ENCODE measurements around the gene PHKB.

DNA sequence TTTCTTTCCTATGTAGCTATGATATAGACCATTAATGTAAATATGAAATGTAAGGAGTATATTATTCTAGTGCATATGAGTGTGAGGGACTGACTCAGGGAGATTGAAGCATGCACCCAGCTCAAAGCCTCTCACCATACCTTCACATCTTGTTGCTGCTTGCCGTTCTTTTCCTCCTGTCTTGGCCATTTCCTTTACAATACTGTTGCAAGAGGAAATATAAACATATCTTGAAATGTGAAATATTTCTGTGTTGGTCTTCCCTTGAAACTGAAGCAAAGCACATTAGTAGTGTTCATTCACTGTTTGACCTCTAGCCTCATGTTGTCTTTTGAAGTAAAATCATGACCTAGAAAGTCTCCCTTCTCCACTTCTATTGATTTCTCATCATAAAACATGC, 46.6 kb downstream of the PHKB start:
- TF ChIP-seq POLR2AphosphoS5 (IDR thresholded peaks at IDR 0.05; ENCODE audit: low read depth, low read length) (no peak), POLR2A (IDR thresholded peaks at IDR 0.05; ENCODE audit: low read depth, low read length) (no peak), SPI1 (IDR thresholded peaks at IDR 0.05; ENCODE audit: low read depth, low read length) (no peak), TAF1 (IDR thresholded peaks at IDR 0.05; ENCODE audit: low read depth, low read length) (no peak), PAX5 (IDR thresholded peaks at IDR 0.05; ENCODE audit: insufficient read depth, low read length, severe bottlenecking) (no peak), POU2F2 (IDR thresholded peaks at IDR 0.05; ENCODE audit: low read depth, low read length) (no peak)

Data from GM12891 (cell line).